Measurements from ENCODE around the gene CBLB. TPM values are rescaled to one million over a fixed set of nuclear protein-coding genes. Genes with fewer than 3 reads are reported as not detected.

The CBLB gene
- total and polyA plus RNA-seq, 8 donors, result 5.3 to 23.3 (median 10.4) TPM

DNA sequence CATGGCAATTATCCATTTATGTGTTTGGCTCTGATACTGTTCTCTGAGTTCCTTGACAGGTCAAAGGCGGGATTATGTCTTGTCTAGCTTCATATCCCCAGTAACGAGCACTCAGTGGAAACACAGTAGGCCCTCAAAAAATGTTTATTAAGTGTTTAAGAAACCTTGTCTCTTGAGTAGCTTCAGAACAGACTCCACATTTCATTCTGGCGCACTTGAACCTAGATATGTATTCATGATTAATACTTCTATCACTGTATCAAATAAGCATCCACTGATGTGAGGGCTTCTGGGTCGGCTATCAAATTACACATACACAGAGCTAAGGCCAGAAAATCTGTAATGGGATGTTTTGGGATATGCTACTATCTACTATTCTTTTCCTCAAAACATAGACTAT lies 4.6 kb downstream of the CBLB start:
- H3K27ac ChIP-seq, result no peak overlapping the region
- intact Hi-C loops (cut with DNase I), result no loop called here
- TF ChIP-seq, protein P1, sequence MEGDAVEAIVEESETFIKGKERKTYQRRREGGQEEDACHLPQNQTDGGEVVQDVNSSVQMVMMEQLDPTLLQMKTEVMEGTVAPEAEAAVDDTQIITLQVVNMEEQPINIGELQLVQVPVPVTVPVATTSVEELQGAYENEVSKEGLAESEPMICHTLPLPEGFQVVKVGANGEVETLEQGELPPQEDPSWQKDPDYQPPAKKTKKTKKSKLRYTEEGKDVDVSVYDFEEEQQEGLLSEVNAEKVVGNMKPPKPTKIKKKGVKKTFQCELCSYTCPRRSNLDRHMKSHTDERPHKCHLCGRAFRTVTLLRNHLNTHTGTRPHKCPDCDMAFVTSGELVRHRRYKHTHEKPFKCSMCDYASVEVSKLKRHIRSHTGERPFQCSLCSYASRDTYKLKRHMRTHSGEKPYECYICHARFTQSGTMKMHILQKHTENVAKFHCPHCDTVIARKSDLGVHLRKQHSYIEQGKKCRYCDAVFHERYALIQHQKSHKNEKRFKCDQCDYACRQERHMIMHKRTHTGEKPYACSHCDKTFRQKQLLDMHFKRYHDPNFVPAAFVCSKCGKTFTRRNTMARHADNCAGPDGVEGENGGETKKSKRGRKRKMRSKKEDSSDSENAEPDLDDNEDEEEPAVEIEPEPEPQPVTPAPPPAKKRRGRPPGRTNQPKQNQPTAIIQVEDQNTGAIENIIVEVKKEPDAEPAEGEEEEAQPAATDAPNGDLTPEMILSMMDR (IDR thresholded peaks at IDR 0.05), result no peak
- H3K4me3 ChIP-seq, result no peak overlapping the region
- H3K4me1 ChIP-seq, result peaks cover 5 to 21% (median 8%) of the 10 kb centered on the region in 3 donors
- no peaks in the 10 kb centered on the region for H3K27me3 ChIP-seq
- DNase-seq (no peak), FAIRE-seq (no peak), ATAC-seq (no peak)
- no peaks in the 10 kb centered on the region for H3K9me3 ChIP-seq
- no peaks in the 10 kb centered on the region for H3K36me3 ChIP-seq
- 90 to 94% methylated on average over 4 of the region's 4 CpGs for WGBS, 2 donors

DNA sequence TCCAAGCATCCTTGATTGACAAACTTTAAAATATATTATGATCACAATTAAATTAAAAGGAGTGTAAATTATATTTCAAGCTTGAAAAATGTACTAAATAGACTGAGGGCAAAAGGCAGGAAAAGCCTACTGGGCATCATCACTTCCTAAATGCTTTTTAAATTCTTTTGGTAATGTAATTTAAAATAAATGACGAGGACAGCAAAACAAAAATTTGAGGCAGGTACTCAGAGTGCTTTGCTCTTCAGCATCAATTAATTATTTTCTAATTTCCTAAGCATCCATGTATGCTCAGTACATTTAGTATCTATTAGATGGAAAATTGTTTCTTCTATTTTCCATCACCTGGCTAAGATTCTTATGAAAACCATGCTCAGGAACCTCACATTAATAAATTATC lies 5.2 kb downstream of the CBLB start:
- no peak for DNase-seq
- ATAC-seq, result no peak
- H3K9me3 ChIP-seq, result no peaks in the 10 kb centered on the region
- H3K4me3 ChIP-seq, result no peak overlapping the region
- intact Hi-C loops (cut with DNase I), result no loop called here
- no peak for FAIRE-seq
- H3K27ac ChIP-seq, result no peak overlapping the region
- H3K4me1 ChIP-seq, result peaks cover 5 to 21% (median 8%) of the 10 kb centered on the region in 3 donors
- 91% methylated on average over 1 of the region's 1 CpG for WGBS, 2 donors
- H3K27me3 ChIP-seq, result no peaks in the 10 kb centered on the region
- TF ChIP-seq, protein P1 (IDR thresholded peaks at IDR 0.05), result no peak
- H3K36me3 ChIP-seq, result no peaks in the 10 kb centered on the region

DNA sequence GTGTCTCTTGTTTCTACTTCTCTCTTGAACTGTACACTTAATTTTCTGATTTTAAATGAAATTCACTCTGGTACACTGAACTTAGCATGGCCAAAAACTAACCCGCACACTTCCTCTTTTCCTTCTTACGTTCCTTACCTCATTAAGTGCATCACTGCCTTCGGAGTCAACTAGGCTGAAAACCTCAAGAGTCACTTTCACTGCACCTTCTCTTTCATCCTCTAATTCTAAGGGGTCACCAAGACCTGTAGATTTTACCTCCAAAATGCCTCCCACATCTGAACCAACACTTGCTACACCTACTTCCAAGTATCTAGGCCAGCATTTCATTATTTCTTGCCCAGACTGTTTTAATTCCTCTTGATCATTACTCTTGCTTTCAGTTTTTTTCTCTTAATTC lies 6.6 kb downstream of the CBLB start:
- FAIRE-seq, result no peak
- no peaks in the 10 kb centered on the region for H3K9me3 ChIP-seq
- H3K27me3 ChIP-seq, result no peaks in the 10 kb centered on the region
- H3K27ac ChIP-seq, result no peak overlapping the region
- no peaks in the 10 kb centered on the region for H3K36me3 ChIP-seq
- H3K4me1 ChIP-seq, result peaks cover 5 to 17% (median 8%) of the 10 kb centered on the region in 3 donors
- H3K4me3 ChIP-seq, result no peak overlapping the region
- no peak for ATAC-seq
- WGBS, 2 donors, result 93 to 96% methylated on average over 3 of the region's 3 CpGs
- intact Hi-C loops (cut with DNase I), result no loop called here
- no peak for DNase-seq
- TF ChIP-seq, protein P1 (IDR thresholded peaks at IDR 0.05), result no peak

DNA sequence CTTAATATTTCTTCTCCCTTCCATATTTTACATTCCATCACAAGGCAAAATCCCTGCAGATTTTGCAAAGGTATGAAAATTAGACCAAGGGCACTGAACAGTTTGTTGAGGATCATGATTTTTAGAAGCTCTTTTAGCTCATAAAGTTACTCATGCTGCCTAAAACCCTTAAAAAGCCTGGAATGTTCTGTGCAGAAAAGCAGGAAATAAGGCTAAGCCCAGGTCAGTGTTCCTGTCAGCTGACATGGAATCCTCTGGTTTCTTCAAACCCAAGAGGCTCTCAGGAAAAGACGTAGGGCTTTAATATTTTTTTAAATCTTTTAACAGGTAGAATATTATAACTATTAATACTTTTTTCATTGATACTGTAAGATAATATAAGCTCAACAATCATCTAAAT lies 8.2 kb downstream of the CBLB start:
- FAIRE-seq (no peak), ATAC-seq (no peak), DNase-seq (no peak)
- Histone ChIP-seq H3K27me3 (no peaks in the 10 kb centered on the region), H3K36me3 (no peaks in the 10 kb centered on the region), H3K4me1 (peaks cover 1 to 5% (median 4%) of the 10 kb centered on the region in 3 donors), H3K4me3 (no peak overlapping the region), H3K27ac (no peak overlapping the region), H3K9me3 (no peaks in the 10 kb centered on the region)
- TF ChIP-seq, protein P1 (IDR thresholded peaks at IDR 0.05), result no peak
- 62 to 80% methylated on average over 1 of the region's 1 CpG for WGBS, 2 donors
- intact Hi-C loops (cut with DNase I), result no loop called here

DNA sequence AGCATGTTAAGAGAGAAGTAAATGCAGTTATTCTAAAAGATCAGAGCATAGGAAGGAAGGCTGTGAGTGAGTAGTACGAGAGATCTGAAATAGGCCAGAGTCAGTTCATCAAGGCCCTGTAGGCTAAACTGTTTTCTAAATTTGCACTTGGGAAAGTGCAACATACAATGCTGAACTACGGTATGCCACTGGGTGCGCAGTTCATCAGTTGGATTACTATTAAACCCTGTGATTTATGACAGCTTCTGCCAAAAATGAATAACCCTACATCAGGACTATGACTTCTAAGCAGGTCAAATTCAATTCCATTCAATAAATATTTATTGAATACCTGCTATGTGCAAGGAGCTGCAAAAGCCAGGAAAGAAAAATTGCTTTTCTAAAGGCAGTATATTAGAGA lies 10.8 kb downstream of the CBLB start:
- H3K36me3 ChIP-seq, result peaks cover 0 to 3% (median 0%) of the 10 kb centered on the region in 3 donors
- ATAC-seq (no peak), DNase-seq (no peak), FAIRE-seq (no peak)
- TF ChIP-seq, protein P1 (IDR thresholded peaks at IDR 0.05), result no peak
- intact Hi-C loops (cut with DNase I), result no loop called here
- H3K27me3 ChIP-seq, result no peaks in the 10 kb centered on the region
- H3K4me3 ChIP-seq, result no peak overlapping the region
- H3K4me1 ChIP-seq, result peaks cover 0 to 5% (median 0%) of the 10 kb centered on the region in 3 donors
- no peaks in the 10 kb centered on the region for H3K9me3 ChIP-seq
- H3K27ac ChIP-seq, result no peak overlapping the region
- 94 to 95% methylated on average over 3 of the region's 3 CpGs for WGBS, 2 donors
